HG03066 (cell line): ENCODE results near the gene NWD2.

ENCODE experiments used
- ATAC-seq: cut with Tn5 transposase; IDR thresholded peaks from one replicate; pipeline ENCODE4 v1.9.1; 2021; ENCODE audit warnings: low read depth; ENCODE audit not compliant: unreplicated experiment

Gene NWD2

GRCh38 chr4:37279121-37279520 lies 34.6 kb downstream of the NWD2 start:
- no peak for ATAC-seq

GRCh38 chr4:37279894-37280592 lies 35.5 kb downstream of the NWD2 start:
- ATAC-seq = no peak

GRCh38 chr4:37299468-37299867 lies 54.9 kb downstream of the NWD2 start:
- no peak for ATAC-seq

- ATAC-seq = no peak
Measured at GRCh38 chr4:37304612-37305011, 60.1 kb downstream of the NWD2 start.

GRCh38 chr4:37305984-37306383 lies 61.4 kb downstream of the NWD2 start:
- ATAC-seq = no peak

- ATAC-seq = no peak
Measured at GRCh38 chr4:37317104-37317643, 72.6 kb downstream of the NWD2 start.

GRCh38 chr4:37320513-37321235 lies 76.1 kb downstream of the NWD2 start:
- ATAC-seq = no peak

- ATAC-seq = no peak
Measured at GRCh38 chr4:37322122-37322521, 77.6 kb downstream of the NWD2 start.

GRCh38 chr4:37324546-37324945 lies 80.0 kb downstream of the NWD2 start:
- ATAC-seq = no peak

GRCh38 chr4:37326852-37327251 lies 82.3 kb downstream of the NWD2 start:
- ATAC-seq = no peak

- no peak for ATAC-seq
Measured at GRCh38 chr4:37338972-37339371, 94.4 kb downstream of the NWD2 start.

- no peak for ATAC-seq
Measured at GRCh38 chr4:37358748-37359147, 114.2 kb downstream of the NWD2 start.

- ATAC-seq = no peak
Measured at GRCh38 chr4:37359261-37359660, 114.7 kb downstream of the NWD2 start.

GRCh38 chr4:37365888-37366287 lies 121.3 kb downstream of the NWD2 start:
- ATAC-seq = no peak

- ATAC-seq = no peak
Measured at GRCh38 chr4:37367901-37368300, 123.4 kb downstream of the NWD2 start.

GRCh38 chr4:37370052-37370451 lies 125.5 kb downstream of the NWD2 start:
- ATAC-seq = no peak

- no peak for ATAC-seq
Measured at GRCh38 chr4:37381040-37381668, 136.6 kb downstream of the NWD2 start.

GRCh38 chr4:37383579-37384229 lies 139.2 kb downstream of the NWD2 start:
- ATAC-seq = peak; percentile 58

GRCh38 chr4:37385424-37385823 lies 140.9 kb downstream of the NWD2 start:
- no peak for ATAC-seq

GRCh38 chr4:37388681-37389365 lies 144.3 kb downstream of the NWD2 start:
- no peak for ATAC-seq
